GM10847 (cell line): Measurements from ENCODE around the gene HCN4.

Experiments used
- POLR2A ChIP-seq: IDR thresholded peaks from 2 replicates; pipeline ENCODE4 v1.6.1; 2011; ENCODE audit not compliant: insufficient read length; ENCODE audit errors: extremely low read depth

The HCN4 gene

GRCh38 chr15:73338606-73339374 is 30.0 kb downstream of the HCN4 start:
- no peak for TF ChIP-seq POLR2A

- TF ChIP-seq POLR2A = no peak
These were observed 30.7 kb downstream of the HCN4 start for GRCh38 chr15:73338058-73338457.

- no peak for TF ChIP-seq POLR2A
These were observed 31.6 kb downstream of the HCN4 start for GRCh38 chr15:73337187-73337586.

- TF ChIP-seq POLR2A = no peak
These were observed 32.0 kb downstream of the HCN4 start for GRCh38 chr15:73336756-73337155.

GRCh38 chr15:73335471-73335870 is 33.3 kb downstream of the HCN4 start:
- TF ChIP-seq POLR2A = no peak

GRCh38 chr15:73335026-73335425 is 33.7 kb downstream of the HCN4 start:
- no peak for TF ChIP-seq POLR2A

- TF ChIP-seq POLR2A = no peak
These were observed 34.7 kb downstream of the HCN4 start for GRCh38 chr15:73334086-73334485.

- TF ChIP-seq POLR2A = no peak
These were observed 35.8 kb downstream of the HCN4 start for GRCh38 chr15:73333001-73333400.

- no peak for TF ChIP-seq POLR2A
These were observed 36.5 kb downstream of the HCN4 start for GRCh38 chr15:73331991-73332925.

- no peak for TF ChIP-seq POLR2A
These were observed 37.3 kb downstream of the HCN4 start for GRCh38 chr15:73331501-73331900.

- no peak for TF ChIP-seq POLR2A
These were observed 38.3 kb downstream of the HCN4 start for GRCh38 chr15:73330206-73331051.

- TF ChIP-seq POLR2A = no peak
These were observed 39.1 kb downstream of the HCN4 start for GRCh38 chr15:73329501-73330200.

GRCh38 chr15:73328981-73329380 is 39.8 kb downstream of the HCN4 start:
- no peak for TF ChIP-seq POLR2A

GRCh38 chr15:73328149-73328820 is 40.5 kb downstream of the HCN4 start:
- TF ChIP-seq POLR2A = no peak
